Activated B cell treated with CpG ODN at 0.5 μM for 24 hours (primary cell): ENCODE data around the gene SLC6A6. TPM values are rescaled to one million over a fixed set of nuclear protein-coding genes. Genes with fewer than 3 reads are reported as not detected.
A peak's percentile ranks its signal among the peaks of the same experiment; 100 is the strongest.

Experiments used
- ATAC-seq: fragments of 200-7000 bp; cut with Tn5 transposase; one replicate; pipeline ENCODE4 v1.10.0; 2021; ENCODE audit warnings: low read depth, mild to moderate bottlenecking, moderate library complexity
- CTCF ChIA-PET: fragments of 350-600 bp; sonication (Branson Sonifier 250); formaldehyde crosslinking; loops from one replicate; lab custom pipeline; 2021; ENCODE audit warnings: antibody characterized with exemption; lab: Charles Lee
- POLR2A ChIA-PET: fragments of 350-600 bp; sonication (Branson Sonifier 250); formaldehyde crosslinking; loops from one replicate; lab custom pipeline; 2021; ENCODE audit warnings: antibody characterized with exemption; lab: Charles Lee
- DNase-seq: peaks from one replicate; pipeline ENCODE4 v3.0.0; 2022
- H3K27ac Mint-ChIP-seq: one replicate; pipeline ENCODE4 v1.8.0; 2020; ENCODE audit warnings: mixed read lengths
- H3K27me3 Mint-ChIP-seq: one replicate; pipeline ENCODE4 v1.8.0; 2021; ENCODE audit warnings: mixed read lengths
- H3K36me3 Mint-ChIP-seq: one replicate; pipeline ENCODE4 v1.8.0; 2021; ENCODE audit warnings: low read depth, mixed read lengths
- H3K4me1 Mint-ChIP-seq: one replicate; pipeline ENCODE4 v1.8.0; 2021; ENCODE audit warnings: mixed read lengths
- H3K4me3 Mint-ChIP-seq: one replicate; pipeline ENCODE4 v1.8.0; 2020; ENCODE audit warnings: mild to moderate bottlenecking, mixed read lengths
- H3K9me3 Mint-ChIP-seq: one replicate; pipeline ENCODE4 v1.8.0; 2020; ENCODE audit warnings: mixed read lengths
- intact Hi-C: fragments of 100-400 bp; cut with micrococcal nuclease; formaldehyde crosslinking; loops from one replicate; pipeline ENCODE4 v1.15.1; 2024
- total RNA-seq: library from RNA; stranded (reverse); gene quantifications from 2 replicates; pipeline ENCODE4 v1.2.3, GENCODE V29; 2022
- TF ChIP-seq, protein P1 (sequence below): fragments of 200-600 bp; IDR thresholded peaks from one replicate; pipeline ENCODE4 v1.8.0; 2022; ENCODE audit warnings: antibody characterized with exemption, mild to moderate bottlenecking

The SLC6A6 gene
- total RNA-seq, 1 donor from 2014 or later, result 67.3 TPM

DNA sequence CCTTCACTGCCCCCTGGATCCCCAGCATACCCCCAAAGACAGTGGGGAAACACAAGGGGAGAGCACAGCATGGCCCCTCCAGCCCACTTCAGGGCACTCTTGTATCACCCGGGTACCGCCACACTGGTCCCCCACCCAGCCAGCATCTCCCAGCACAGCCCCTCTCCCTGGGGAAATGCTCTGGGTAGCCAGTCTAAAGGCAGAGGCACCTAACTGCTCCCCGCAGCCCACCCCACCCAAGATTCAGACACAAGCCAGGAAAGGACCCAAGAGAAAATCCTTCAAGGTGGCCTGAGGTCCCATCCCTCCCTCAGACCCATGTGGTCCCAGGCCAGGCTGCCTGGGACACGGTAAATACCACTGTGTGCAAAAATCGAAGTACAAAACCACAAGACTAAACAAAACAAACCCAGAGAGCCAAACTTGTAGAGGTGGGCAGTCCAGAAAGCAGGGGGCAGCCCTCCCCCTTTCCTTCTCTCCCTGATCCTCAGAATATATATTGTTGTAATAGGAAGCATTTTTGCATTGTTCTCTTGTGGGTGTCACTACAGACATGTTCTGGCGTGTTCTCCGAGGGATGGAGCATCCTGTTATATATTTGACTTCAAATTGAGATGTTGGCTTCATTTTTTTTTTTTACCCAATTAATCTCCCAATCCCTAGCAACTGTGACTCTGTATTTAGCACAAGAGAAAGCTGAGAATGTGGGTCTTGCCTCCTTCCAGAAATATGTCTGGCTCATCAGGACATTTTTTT, 86.1 kb downstream of the SLC6A6 start:
- no peak overlapping the region for H3K4me3 Mint-ChIP-seq
- no peak overlapping the region for H3K27ac Mint-ChIP-seq

DNA sequence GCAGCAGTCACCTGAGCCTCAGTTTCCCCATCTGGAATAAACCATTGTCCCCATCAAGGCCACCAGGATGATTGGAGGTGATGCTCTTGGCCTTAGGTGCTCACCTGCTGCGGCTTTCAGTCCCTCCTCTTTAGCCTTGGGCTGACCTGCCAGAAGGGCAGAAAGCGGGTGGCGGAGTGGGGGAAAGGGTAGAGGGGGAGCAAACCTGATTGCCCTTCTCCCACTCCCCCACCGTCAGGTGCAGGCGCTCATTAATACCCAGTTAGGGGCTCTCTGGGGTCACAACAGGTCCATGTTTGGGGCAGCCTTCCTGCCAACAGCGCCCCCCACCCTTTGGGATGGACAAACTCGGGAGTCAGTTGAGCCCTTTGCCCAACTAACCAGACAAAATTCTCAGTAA, 87.2 kb downstream of the SLC6A6 start:
- Mint-ChIP-seq H3K27ac (no peak overlapping the region), H3K27me3 (no peaks in the 10 kb centered on the region), H3K4me1 (no peaks in the 10 kb centered on the region), H3K36me3 (peaks cover 57% of the 10 kb centered on the region), H3K4me3 (no peak overlapping the region), H3K9me3 (no peaks in the 10 kb centered on the region)
- TF ChIP-seq, protein P1, sequence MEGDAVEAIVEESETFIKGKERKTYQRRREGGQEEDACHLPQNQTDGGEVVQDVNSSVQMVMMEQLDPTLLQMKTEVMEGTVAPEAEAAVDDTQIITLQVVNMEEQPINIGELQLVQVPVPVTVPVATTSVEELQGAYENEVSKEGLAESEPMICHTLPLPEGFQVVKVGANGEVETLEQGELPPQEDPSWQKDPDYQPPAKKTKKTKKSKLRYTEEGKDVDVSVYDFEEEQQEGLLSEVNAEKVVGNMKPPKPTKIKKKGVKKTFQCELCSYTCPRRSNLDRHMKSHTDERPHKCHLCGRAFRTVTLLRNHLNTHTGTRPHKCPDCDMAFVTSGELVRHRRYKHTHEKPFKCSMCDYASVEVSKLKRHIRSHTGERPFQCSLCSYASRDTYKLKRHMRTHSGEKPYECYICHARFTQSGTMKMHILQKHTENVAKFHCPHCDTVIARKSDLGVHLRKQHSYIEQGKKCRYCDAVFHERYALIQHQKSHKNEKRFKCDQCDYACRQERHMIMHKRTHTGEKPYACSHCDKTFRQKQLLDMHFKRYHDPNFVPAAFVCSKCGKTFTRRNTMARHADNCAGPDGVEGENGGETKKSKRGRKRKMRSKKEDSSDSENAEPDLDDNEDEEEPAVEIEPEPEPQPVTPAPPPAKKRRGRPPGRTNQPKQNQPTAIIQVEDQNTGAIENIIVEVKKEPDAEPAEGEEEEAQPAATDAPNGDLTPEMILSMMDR, result no peak
- intact Hi-C loops, result no loop called here
- POLR2A ChIA-PET, result no interaction called here
- DNase-seq (no peak), ATAC-seq (no peak)
- CTCF ChIA-PET, result interaction anchor here (1.0 kb wide), 1 partner anchor 18 kb away, joined by 3 read pairs; no protein-coding TSS in a partner anchor

More for the DNA sequence above, 86.1 kb downstream of the SLC6A6 start:
- no peak for DNase-seq
- no peaks in the 10 kb centered on the region for H3K27me3 Mint-ChIP-seq
- POLR2A ChIA-PET, result no interaction called here
- no peak for ATAC-seq
- H3K36me3 Mint-ChIP-seq, result peaks cover 69% of the 10 kb centered on the region
- TF ChIP-seq, protein P1, result no peak
- H3K4me1 Mint-ChIP-seq, result no peaks in the 10 kb centered on the region
- CTCF ChIA-PET, result no interaction called here
- H3K9me3 Mint-ChIP-seq, result no peaks in the 10 kb centered on the region
- intact Hi-C loops, result no loop called here

DNA sequence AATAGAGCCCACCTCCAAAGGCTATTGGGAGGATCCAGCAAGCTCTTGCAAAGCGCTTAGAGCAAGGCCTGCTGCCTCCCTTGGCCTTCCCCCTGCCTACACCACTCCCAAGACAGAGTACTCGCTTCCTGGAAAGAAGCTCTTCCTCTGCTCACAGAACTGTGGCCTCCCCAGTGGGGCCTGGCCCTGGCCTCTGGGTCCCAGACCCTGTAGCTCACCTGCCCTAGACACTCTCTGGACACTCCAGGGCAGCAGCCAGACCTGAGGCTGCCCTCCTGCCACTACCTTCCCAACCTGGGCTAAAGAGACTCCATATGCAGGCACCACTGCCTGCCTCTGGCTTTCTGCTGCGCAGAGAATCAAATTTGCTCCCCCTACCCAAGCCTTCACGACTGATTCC, 87.8 kb downstream of the SLC6A6 start:
- DNase-seq, result no peak
- Mint-ChIP-seq H3K9me3 (no peaks in the 10 kb centered on the region), H3K4me1 (no peaks in the 10 kb centered on the region), H3K27me3 (no peaks in the 10 kb centered on the region), H3K27ac (peak overlapping the region; percentile 8), H3K36me3 (peaks cover 52% of the 10 kb centered on the region), H3K4me3 (no peak overlapping the region)
- intact Hi-C loops, result no loop called here
- ATAC-seq, result no peak
- ChIA-PET CTCF (interaction anchor here (1.0 kb wide), 1 partner anchor 17 kb away, joined by 3 read pairs; no protein-coding TSS in a partner anchor), POLR2A (interaction anchor here (0.5 kb wide), 1 partner anchor 1823 kb away, joined by 9 read pairs; no protein-coding TSS in a partner anchor)
- TF ChIP-seq, protein P1, result no peak

DNA sequence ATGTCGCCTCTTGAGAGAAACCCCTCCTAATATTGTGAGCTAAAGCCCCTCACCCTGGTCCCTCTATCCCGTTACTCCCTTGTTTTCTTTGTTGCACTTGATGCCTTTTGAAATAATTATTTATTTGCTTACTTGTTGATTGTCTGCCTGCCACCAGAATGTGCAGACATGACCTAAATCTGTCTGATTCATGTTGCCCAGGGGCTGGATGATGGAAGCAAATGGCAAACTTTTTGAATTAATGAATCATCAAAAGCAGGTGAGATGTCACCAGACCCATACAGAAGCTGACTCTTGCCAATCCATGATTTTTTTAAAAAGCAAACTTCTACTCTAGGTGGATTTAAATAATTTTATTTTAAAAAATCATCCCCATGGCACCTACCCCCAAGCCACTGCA, 88.4 kb downstream of the SLC6A6 start:
- H3K36me3 Mint-ChIP-seq, result peaks cover 46% of the 10 kb centered on the region
- intact Hi-C loops, result no loop called here
- ChIA-PET POLR2A (interaction anchor here (0.5 kb wide), 1 partner anchor 1824 kb away, joined by 9 read pairs; no protein-coding TSS in a partner anchor), CTCF (interaction anchor here (1.0 kb wide), 1 partner anchor 16 kb away, joined by 3 read pairs; no protein-coding TSS in a partner anchor)
- H3K4me3 Mint-ChIP-seq, result no peak overlapping the region
- no peak for DNase-seq
- H3K9me3 Mint-ChIP-seq, result no peaks in the 10 kb centered on the region
- H3K27me3 Mint-ChIP-seq, result no peaks in the 10 kb centered on the region
- TF ChIP-seq, protein P1, result no peak
- H3K27ac Mint-ChIP-seq, result no peak overlapping the region
- H3K4me1 Mint-ChIP-seq, result no peaks in the 10 kb centered on the region
- no peak for ATAC-seq

DNA sequence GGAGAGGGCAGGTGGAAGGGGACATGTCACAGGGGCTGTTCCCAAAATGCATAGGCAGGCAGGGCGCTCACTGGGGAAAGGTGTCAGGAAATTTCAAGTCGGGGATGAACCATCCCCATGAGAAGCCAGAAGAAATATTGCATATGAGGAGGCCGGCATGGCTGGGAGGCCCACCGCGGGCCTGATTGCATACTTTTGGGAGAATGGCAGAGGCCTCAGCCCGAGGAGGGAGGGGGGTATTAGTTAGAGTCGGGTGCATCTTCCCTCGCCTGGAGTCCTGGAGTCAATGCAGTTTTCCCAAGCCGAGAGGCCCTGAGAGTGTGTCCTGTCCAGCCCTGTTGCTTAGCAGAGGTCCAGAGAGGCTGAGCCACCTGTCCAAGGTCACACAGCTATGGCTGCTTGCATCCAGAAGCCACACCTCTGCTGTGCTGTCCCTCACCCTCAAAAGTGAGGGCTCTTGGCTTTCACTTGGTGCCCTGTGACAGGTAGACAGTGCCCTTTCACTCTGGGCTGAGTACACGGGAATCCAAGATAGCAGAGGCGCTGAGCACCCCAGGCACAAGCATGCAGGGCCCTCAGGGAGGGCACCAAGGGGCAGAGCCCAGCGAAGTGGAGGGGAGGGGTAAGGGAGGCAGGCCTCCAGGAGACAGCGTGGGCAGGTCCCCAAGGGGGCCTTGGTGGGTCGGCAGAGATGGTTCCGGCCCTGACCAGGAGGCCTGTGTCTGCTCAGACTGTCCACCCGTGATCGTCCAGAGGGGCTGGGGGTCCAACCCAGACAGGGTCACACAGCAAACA, 89.2 kb downstream of the SLC6A6 start:
- Mint-ChIP-seq H3K36me3 (peaks cover 38% of the 10 kb centered on the region), H3K4me3 (no peak overlapping the region)
- CTCF ChIA-PET, result no interaction called here

More for the DNA sequence above, 89.2 kb downstream of the SLC6A6 start:
- H3K27ac Mint-ChIP-seq, result no peak overlapping the region
- no peaks in the 10 kb centered on the region for H3K27me3 Mint-ChIP-seq
- no peaks in the 10 kb centered on the region for H3K4me1 Mint-ChIP-seq
- no peaks in the 10 kb centered on the region for H3K9me3 Mint-ChIP-seq
- intact Hi-C loops, result no loop called here
- ATAC-seq (no peak), DNase-seq (no peak)
- TF ChIP-seq, protein P1, result no peak
- POLR2A ChIA-PET, result no interaction called here
